HEK293 (cell line): ENCODE data around the gene KCNIP2.

Experiments
- CTCF ChIA-PET: fragments of 350-600 bp; formaldehyde crosslinking; extraction: SDS; loops from one replicate; lab custom pipeline; 2021; ENCODE audit warnings: antibody characterized with exemption; lab: Yijun Ruan, JAX
- POLR2A ChIA-PET: fragments of 300-600 bp; formaldehyde crosslinking; extraction: SDS; loops from one replicate; lab custom pipeline; 2020; ENCODE audit warnings: antibody characterized with exemption, inconsistent platforms; lab: Yijun Ruan, JAX
- H3K27ac ChIP-seq: fragments of 200-500 bp; sonication (Bioruptor generic); 2 replicates; pipeline ENCODE4 v1.5.1; 2014; ENCODE audit warnings: low read depth, low read length, control low read depth, inconsistent platforms; ENCODE audit errors: extremely low read depth
- H3K36me3 ChIP-seq, 2 experiments: fragments of 200-500 bp in 1 of 2; sonication (Bioruptor generic) in 1 of 2; 1 replicate in 1 of 2; 2 replicates in 1 of 2; pipeline ENCODE4 v1.5.1; 2014 to 2017; ENCODE audit warnings: inconsistent platforms in 2 of 2, low read length in 2 of 2; ENCODE audit not compliant: control insufficient read depth in 2 of 2, insufficient read depth in 1 of 2
- H3K4me1 ChIP-seq: fragments of 200-500 bp; sonication (Bioruptor generic); 2 replicates; pipeline ENCODE4 v1.5.1; 2014; ENCODE audit warnings: mild to moderate bottlenecking, low read length, inconsistent platforms; ENCODE audit not compliant: control insufficient read depth, insufficient read depth
- H3K4me3 ChIP-seq: 2 replicates; pipeline ENCODE4 v1.5.1; 2011; ENCODE audit warnings: low read depth, mild to moderate bottlenecking, control low read depth, low read length, moderate library complexity
- H3K9me3 ChIP-seq: fragments of 200-500 bp; sonication (Bioruptor generic); 2 replicates; pipeline ENCODE4 v1.5.1; 2014; ENCODE audit warnings: low read depth, low read length, inconsistent platforms; ENCODE audit not compliant: control insufficient read depth, insufficient read depth
- GLIS1 ChIP-seq: fragments of 450-650 bp; formaldehyde crosslinking; IDR thresholded peaks from 2 replicates; pipeline ENCODE4 v1.5.1; 2016; ENCODE audit warnings: missing biosample characterization, missing genetic modification characterization
- HOXA7 ChIP-seq: sonication (generic); formaldehyde crosslinking; IDR thresholded peaks from 2 replicates; pipeline ENCODE4 v1.8.1; 2022; ENCODE audit warnings: missing genetic modification reagents, borderline replicate concordance
- OSR2 ChIP-seq: fragments of 450-650 bp; formaldehyde crosslinking; IDR thresholded peaks from 2 replicates; pipeline ENCODE4 v1.5.1; 2016; ENCODE audit warnings: missing biosample characterization, missing genetic modification characterization
- SETDB1 ChIP-seq: IDR thresholded peaks from one replicate; pipeline ENCODE4 v1.6.1; 2017; ENCODE audit warnings: mild to moderate bottlenecking, low read length, moderate library complexity, mixed read lengths; ENCODE audit not compliant: insufficient read length
- SP7 ChIP-seq: fragments of 450-650 bp; formaldehyde crosslinking; IDR thresholded peaks from 2 replicates; pipeline ENCODE4 v1.5.1; 2016; ENCODE audit warnings: missing biosample characterization, missing genetic modification characterization
- ZBTB49 ChIP-seq: fragments of 450-650 bp; formaldehyde crosslinking; IDR thresholded peaks from 2 replicates; pipeline ENCODE4 v1.5.1; 2016; ENCODE audit warnings: missing biosample characterization, missing genetic modification characterization, low read depth
- ZFHX2 ChIP-seq: fragments of 450-650 bp; formaldehyde crosslinking; conservative IDR thresholded peaks from 2 replicates; pipeline ENCODE4 v1.5.1; 2016; ENCODE audit warnings: missing biosample characterization, missing genetic modification characterization
- ZIC2 ChIP-seq: fragments of 450-650 bp; formaldehyde crosslinking; IDR thresholded peaks from 2 replicates; pipeline ENCODE4 v1.5.1; 2016; ENCODE audit warnings: missing biosample characterization, missing genetic modification characterization
- ZNF18 ChIP-seq: fragments of 450-650 bp; formaldehyde crosslinking; IDR thresholded peaks from 2 replicates; pipeline ENCODE4 v1.5.1; 2016; ENCODE audit warnings: missing biosample characterization, missing genetic modification characterization
- ZNF239 ChIP-seq: fragments of 450-650 bp; formaldehyde crosslinking; IDR thresholded peaks from 2 replicates; pipeline ENCODE4 v1.5.1; 2016; ENCODE audit warnings: missing biosample characterization, missing genetic modification characterization
- ZNF311 ChIP-seq: fragments of 450-650 bp; formaldehyde crosslinking; IDR thresholded peaks from 2 replicates; pipeline ENCODE4 v1.5.1; 2017; ENCODE audit warnings: missing biosample characterization, missing genetic modification characterization, borderline replicate concordance
- ZNF324 ChIP-seq: fragments of 450-650 bp; formaldehyde crosslinking; IDR thresholded peaks from 2 replicates; pipeline ENCODE4 v1.5.1; 2016; ENCODE audit warnings: missing biosample characterization, missing genetic modification characterization
- ZNF341 ChIP-seq: fragments of 450-650 bp; formaldehyde crosslinking; IDR thresholded peaks from 2 replicates; pipeline ENCODE4; 2016; ENCODE audit warnings: low read depth, missing biosample characterization, missing genetic modification characterization
- ZNF366 ChIP-seq: fragments of 450-650 bp; formaldehyde crosslinking; conservative IDR thresholded peaks from 2 replicates; pipeline ENCODE4 v1.5.1; 2016; ENCODE audit warnings: missing biosample characterization, missing genetic modification characterization
- ZNF416 ChIP-seq: fragments of 450-650 bp; formaldehyde crosslinking; IDR thresholded peaks from 2 replicates; pipeline ENCODE4 v1.5.1; 2016; ENCODE audit warnings: missing biosample characterization, missing genetic modification characterization
- ZNF521 ChIP-seq: fragments of 450-650 bp; formaldehyde crosslinking; IDR thresholded peaks from 2 replicates; pipeline ENCODE4 v1.5.1; 2017; ENCODE audit warnings: missing biosample characterization, mild to moderate bottlenecking, missing genetic modification characterization
- ZNF530 ChIP-seq: fragments of 450-650 bp; formaldehyde crosslinking; IDR thresholded peaks from 2 replicates; pipeline ENCODE4 v1.5.1; 2016; ENCODE audit warnings: low read depth, missing biosample characterization, missing genetic modification characterization
- ZNF596 ChIP-seq: fragments of 450-650 bp; IDR thresholded peaks from 2 replicates; pipeline ENCODE4 v1.5.0; 2018; ENCODE audit warnings: missing biosample characterization, mild to moderate bottlenecking, missing genetic modification characterization, moderate library complexity
- ZNF639 ChIP-seq: fragments of 450-650 bp; formaldehyde crosslinking; IDR thresholded peaks from 2 replicates; pipeline ENCODE4 v1.5.1; 2016; ENCODE audit warnings: missing biosample characterization, missing genetic modification characterization
- ZNF76 ChIP-seq: fragments of 450-650 bp; formaldehyde crosslinking; IDR thresholded peaks from 2 replicates; pipeline ENCODE4; 2016; ENCODE audit warnings: low read depth, missing biosample characterization, missing genetic modification characterization, borderline replicate concordance
- ZNF837 ChIP-seq: fragments of 450-650 bp; formaldehyde crosslinking; IDR thresholded peaks from 2 replicates; pipeline ENCODE4 v1.5.1; 2016; ENCODE audit warnings: missing biosample characterization, missing genetic modification characterization
- ZNF843 ChIP-seq: fragments of 450-650 bp; formaldehyde crosslinking; IDR thresholded peaks from 2 replicates; pipeline ENCODE4 v1.5.1; 2016; ENCODE audit warnings: missing biosample characterization, missing genetic modification characterization

KCNIP2 gene

GRCh38 chr10:101850749-101851148, 7.1 kb upstream of the KCNIP2 start:
- peaks cover 0 to 7% of the 10 kb centered on the region in 2 experiments; a peak in 2 of 3 replicates for H3K36me3 ChIP-seq
- POLR2A ChIA-PET = interaction anchor here (0.7 kb wide), 1 partner anchor 112 kb away, joined by 3 read pairs; no protein-coding TSS in a partner anchor
- no peak overlapping the region for H3K27ac ChIP-seq
- no peak for TF ChIP-seq ZNF76 (tag by site-specific recombination)
- TF ChIP-seq ZNF837 = no peak
- TF ChIP-seq ZFHX2 (tag by site-specific recombination) = no peak
- no peak for TF ChIP-seq ZNF324 (tag by site-specific recombination)
- TF ChIP-seq ZNF18 = no peak
- no peak for TF ChIP-seq ZNF530 (tag by site-specific recombination)
- TF ChIP-seq ZNF416 (tag by site-specific recombination) = no peak
- TF ChIP-seq SP7 = no peak
- no peak for TF ChIP-seq ZBTB49 (tag by site-specific recombination)
- TF ChIP-seq SETDB1 = no peak
- no peak for TF ChIP-seq ZNF366 (tag by site-specific recombination)
- TF ChIP-seq ZNF639 = no peak
- TF ChIP-seq ZNF843 (tag by site-specific recombination) = no peak
- H3K4me1 ChIP-seq = no peaks in the 10 kb centered on the region
- CTCF ChIA-PET = interaction anchor here (0.7 to 4.1 kb wide), 4 partner anchors 10 to 222 kb away, joined by 3 to 21 read pairs (median 5); no protein-coding TSS in a partner anchor
- no peaks in the 10 kb centered on the region for H3K9me3 ChIP-seq
- H3K4me3 ChIP-seq = no peak overlapping the region

GRCh38 chr10:101848894-101849351, 5.3 kb upstream of the KCNIP2 start:
- ChIA-PET CTCF (interaction anchor here (0.6 to 4.4 kb wide), 6 partner anchors 8 to 783 kb away, joined by 3 to 25 read pairs (median 7); no protein-coding TSS in a partner anchor), POLR2A (no interaction called here)
- Histone ChIP-seq H3K27ac (no peak overlapping the region), H3K9me3 (no peaks in the 10 kb centered on the region), H3K4me1 (no peaks in the 10 kb centered on the region), H3K36me3 (peaks cover 0 to 7% of the 10 kb centered on the region in 2 experiments; a peak in 1 of 3 replicates), H3K4me3 (no peak overlapping the region)
- TF ChIP-seq ZIC2 (peak; percentile 66), ZNF311 (tag by site-specific recombination) (no peak), GLIS1 (tag by site-specific recombination) (peak; percentile 43), ZNF341 (peak; percentile 63; the same call in 1 of the 2 replicates)

GRCh38 chr10:101848408-101848807, 4.8 kb upstream of the KCNIP2 start:
- Histone ChIP-seq H3K9me3 (no peaks in the 10 kb centered on the region), H3K27ac (no peak overlapping the region), H3K4me1 (no peaks in the 10 kb centered on the region), H3K4me3 (no peak overlapping the region), H3K36me3 (peaks cover 0 to 7% of the 10 kb centered on the region in 2 experiments; a peak in 1 of 3 replicates)
- TF ChIP-seq ZNF596 (tag by site-specific recombination) (no peak), ZNF239 (tag by site-specific recombination) (no peak), ZNF521 (tag by site-specific recombination) (no peak), OSR2 (tag by site-specific recombination) (no peak), HOXA7 (no peak)
- CTCF ChIA-PET = interaction anchor here (1.0 to 4.4 kb wide), 5 partner anchors 7 to 224 kb away, joined by 4 to 25 read pairs (median 8); no protein-coding TSS in a partner anchor
- POLR2A ChIA-PET = no interaction called here
